OCI-M2 (cell line): Measurements from ENCODE around the gene FLII.

Experiments used
- DNase-seq: peaks from one replicate; lab custom pipeline; 2025; ENCODE audit not compliant: unreplicated experiment; lab: John Stamatoyannopoulos, UW

The FLII gene

GRCh38 chr17:18245038-18245776 is 13.3 kb downstream of the FLII start:
- no peak for DNase-seq

GRCh38 chr17:18241229-18241871 is 17.2 kb downstream of the FLII start:
- DNase-seq = no peak

GRCh38 chr17:18240449-18240848 is 18.1 kb downstream of the FLII start:
- no peak for DNase-seq

- no peak for DNase-seq
Measured at GRCh38 chr17:18238299-18238698, 20.2 kb downstream of the FLII start.

- no peak for DNase-seq
Measured at GRCh38 chr17:18237461-18237860, 21.1 kb downstream of the FLII start.

GRCh38 chr17:18236494-18236893 is 22.0 kb downstream of the FLII start:
- no peak for DNase-seq

GRCh38 chr17:18235743-18236256 is 22.7 kb downstream of the FLII start:
- DNase-seq = no peak

- DNase-seq = no peak
Measured at GRCh38 chr17:18234853-18235380, 23.6 kb downstream of the FLII start.

GRCh38 chr17:18233803-18234518 is 24.6 kb downstream of the FLII start:
- DNase-seq = no peak

- no peak for DNase-seq
Measured at GRCh38 chr17:18231164-18231563, 27.4 kb downstream of the FLII start.

GRCh38 chr17:18230288-18231141 is 28.0 kb downstream of the FLII start:
- DNase-seq = no peak

- no peak for DNase-seq
Measured at GRCh38 chr17:18229771-18230170, 28.8 kb downstream of the FLII start.

GRCh38 chr17:18229254-18229653 is 29.3 kb downstream of the FLII start:
- DNase-seq = no peak

- no peak for DNase-seq
Measured at GRCh38 chr17:18228176-18228682, 30.3 kb downstream of the FLII start.

- DNase-seq = no peak
Measured at GRCh38 chr17:18227635-18228034, 30.9 kb downstream of the FLII start.

- no peak for DNase-seq
Measured at GRCh38 chr17:18226284-18226945, 32.1 kb downstream of the FLII start.

GRCh38 chr17:18225642-18226283 is 32.8 kb downstream of the FLII start:
- DNase-seq = no peak

GRCh38 chr17:18225121-18225641 is 33.4 kb downstream of the FLII start, which contains the start of gene LLGL1:
Gene LLGL1, plus strand, starts transcription at chr17:18225635. Its CDS starts 48 bp downstream, at chr17:18225683.
- DNase-seq = peak; percentile 43
